DND-41 (cell line): Measurements from ENCODE around the gene C1orf167.

Experiments
- EZH2 ChIP-seq: IDR thresholded peaks from 3 replicates; pipeline ENCODE4 v1.6.1; 2012; ENCODE audit warnings: borderline replicate concordance, low read depth, mild to moderate bottlenecking, moderate library complexity, low read length, inconsistent platforms; ENCODE audit not compliant: severe bottlenecking
- TF ChIP-seq, protein P1 (sequence below): IDR thresholded peaks from 2 replicates; pipeline ENCODE4 v1.5.1; 2012; ENCODE audit warnings: borderline replicate concordance, low read length, moderate library complexity, mild to moderate bottlenecking; ENCODE audit not compliant: poor library complexity, severe bottlenecking; ENCODE audit errors: extremely low read depth

- TF ChIP-seq, protein P1, sequence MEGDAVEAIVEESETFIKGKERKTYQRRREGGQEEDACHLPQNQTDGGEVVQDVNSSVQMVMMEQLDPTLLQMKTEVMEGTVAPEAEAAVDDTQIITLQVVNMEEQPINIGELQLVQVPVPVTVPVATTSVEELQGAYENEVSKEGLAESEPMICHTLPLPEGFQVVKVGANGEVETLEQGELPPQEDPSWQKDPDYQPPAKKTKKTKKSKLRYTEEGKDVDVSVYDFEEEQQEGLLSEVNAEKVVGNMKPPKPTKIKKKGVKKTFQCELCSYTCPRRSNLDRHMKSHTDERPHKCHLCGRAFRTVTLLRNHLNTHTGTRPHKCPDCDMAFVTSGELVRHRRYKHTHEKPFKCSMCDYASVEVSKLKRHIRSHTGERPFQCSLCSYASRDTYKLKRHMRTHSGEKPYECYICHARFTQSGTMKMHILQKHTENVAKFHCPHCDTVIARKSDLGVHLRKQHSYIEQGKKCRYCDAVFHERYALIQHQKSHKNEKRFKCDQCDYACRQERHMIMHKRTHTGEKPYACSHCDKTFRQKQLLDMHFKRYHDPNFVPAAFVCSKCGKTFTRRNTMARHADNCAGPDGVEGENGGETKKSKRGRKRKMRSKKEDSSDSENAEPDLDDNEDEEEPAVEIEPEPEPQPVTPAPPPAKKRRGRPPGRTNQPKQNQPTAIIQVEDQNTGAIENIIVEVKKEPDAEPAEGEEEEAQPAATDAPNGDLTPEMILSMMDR: no peak
- TF ChIP-seq EZH2: no peak
Measured at GRCh38 chr1:11735531-11735853, 26.5 kb upstream of the C1orf167 start.
